HEK293 (cell line): ENCODE measurements around the gene SLC25A18.
"Not testable (repeated sequence)": the region's sequence is repeated elsewhere in the genome, so short reads cannot be mapped to it uniquely, and the experiment has no call there.

Experiments
- CTCF ChIA-PET: fragments of 350-600 bp; formaldehyde crosslinking; extraction: SDS; loops from one replicate; lab custom pipeline; 2021; ENCODE audit warnings: antibody characterized with exemption; lab: Yijun Ruan, JAX
- POLR2A ChIA-PET: fragments of 300-600 bp; formaldehyde crosslinking; extraction: SDS; loops from one replicate; lab custom pipeline; 2020; ENCODE audit warnings: antibody characterized with exemption, inconsistent platforms; lab: Yijun Ruan, JAX
- H3K27ac ChIP-seq: fragments of 200-500 bp; sonication (Bioruptor generic); 2 replicates; pipeline ENCODE4 v1.5.1; 2014; ENCODE audit warnings: low read depth, low read length, control low read depth, inconsistent platforms; ENCODE audit errors: extremely low read depth
- H3K36me3 ChIP-seq, 2 experiments: fragments of 200-500 bp in 1 of 2; sonication (Bioruptor generic) in 1 of 2; 1 replicate in 1 of 2; 2 replicates in 1 of 2; pipeline ENCODE4 v1.5.1; 2014 to 2017; ENCODE audit warnings: inconsistent platforms in 2 of 2, low read length in 2 of 2; ENCODE audit not compliant: control insufficient read depth in 2 of 2, insufficient read depth in 1 of 2
- H3K4me1 ChIP-seq: fragments of 200-500 bp; sonication (Bioruptor generic); 2 replicates; pipeline ENCODE4 v1.5.1; 2014; ENCODE audit warnings: mild to moderate bottlenecking, low read length, inconsistent platforms; ENCODE audit not compliant: control insufficient read depth, insufficient read depth
- H3K4me3 ChIP-seq: 2 replicates; pipeline ENCODE4 v1.5.1; 2011; ENCODE audit warnings: low read depth, mild to moderate bottlenecking, control low read depth, low read length, moderate library complexity
- H3K9me3 ChIP-seq: fragments of 200-500 bp; sonication (Bioruptor generic); 2 replicates; pipeline ENCODE4 v1.5.1; 2014; ENCODE audit warnings: low read depth, low read length, inconsistent platforms; ENCODE audit not compliant: control insufficient read depth, insufficient read depth
- EGR2 ChIP-seq: fragments of 450-650 bp; formaldehyde crosslinking; IDR thresholded peaks from 2 replicates; pipeline ENCODE4 v1.5.1; 2016; ENCODE audit warnings: low read depth, missing biosample characterization, missing genetic modification characterization
- KLF16 ChIP-seq: fragments of 450-650 bp; formaldehyde crosslinking; IDR thresholded peaks from 2 replicates; pipeline ENCODE4 v1.5.1; 2017; ENCODE audit warnings: missing biosample characterization, missing genetic modification characterization
- MZF1 ChIP-seq: fragments of 450-650 bp; formaldehyde crosslinking; IDR thresholded peaks from 2 replicates; pipeline ENCODE4 v1.5.1; 2017; ENCODE audit warnings: missing biosample characterization, missing genetic modification characterization, borderline replicate concordance
- ZBTB17 ChIP-seq: fragments of 450-650 bp; formaldehyde crosslinking; IDR thresholded peaks from 2 replicates; pipeline ENCODE4 v1.5.1; 2016; ENCODE audit warnings: missing biosample characterization, missing genetic modification characterization
- ZBTB21 ChIP-seq: fragments of 450-650 bp; formaldehyde crosslinking; IDR thresholded peaks from 2 replicates; pipeline ENCODE4 v1.5.1; 2017; ENCODE audit warnings: missing biosample characterization, missing genetic modification characterization
- ZBTB44 ChIP-seq: fragments of 450-650 bp; IDR thresholded peaks from 2 replicates; pipeline ENCODE4 v1.5.1; 2018; ENCODE audit warnings: missing biosample characterization, mild to moderate bottlenecking, missing genetic modification characterization
- ZEB2 ChIP-seq: fragments of 450-650 bp; formaldehyde crosslinking; IDR thresholded peaks from 2 replicates; pipeline ENCODE4 v1.5.1; 2016; ENCODE audit warnings: missing biosample characterization, missing genetic modification characterization
- ZNF112 ChIP-seq: fragments of 450-650 bp; formaldehyde crosslinking; IDR thresholded peaks from 2 replicates; pipeline ENCODE4 v1.5.0; 2017; ENCODE audit warnings: missing biosample characterization, missing genetic modification characterization
- ZNF211 ChIP-seq: fragments of 450-650 bp; formaldehyde crosslinking; IDR thresholded peaks from 2 replicates; pipeline ENCODE4 v1.5.1; 2016; ENCODE audit warnings: low read depth, missing biosample characterization, missing genetic modification characterization
- ZNF26 ChIP-seq: fragments of 450-650 bp; formaldehyde crosslinking; IDR thresholded peaks from 2 replicates; pipeline ENCODE4 v1.5.1; 2016; ENCODE audit warnings: missing biosample characterization, missing genetic modification characterization
- ZNF404 ChIP-seq: fragments of 450-650 bp; formaldehyde crosslinking; IDR thresholded peaks from 2 replicates; pipeline ENCODE4 v1.5.1; 2017; ENCODE audit warnings: missing biosample characterization, missing genetic modification characterization
- ZNF830 ChIP-seq: fragments of 450-650 bp; IDR thresholded peaks from 2 replicates; pipeline ENCODE4 v1.5.0; 2018; ENCODE audit warnings: missing biosample characterization, missing genetic modification characterization, low read depth, mild to moderate bottlenecking, moderate library complexity

SLC25A18 gene

GRCh38 chr22:17514084-17514483 lies 49.2 kb upstream of the SLC25A18 start:
- TF ChIP-seq ZNF404 (tag by site-specific recombination) (no peak), ZEB2 (tag by site-specific recombination) (no peak)
- H3K27ac ChIP-seq = no peak overlapping the region
- CTCF ChIA-PET = interaction anchor here (1.0 to 1.9 kb wide), 3 partner anchors 12 to 439 kb away, joined by 4 to 9 read pairs (median 6); no protein-coding TSS in a partner anchor
- H3K36me3 ChIP-seq = peaks cover 0 to 11% of the 10 kb centered on the region in 2 experiments; a peak in 2 of 3 replicates
- H3K4me3 ChIP-seq = no peak overlapping the region
- POLR2A ChIA-PET = no interaction called here
- no peaks in the 10 kb centered on the region for H3K9me3 ChIP-seq
- no peaks in the 10 kb centered on the region for H3K4me1 ChIP-seq

DNA sequence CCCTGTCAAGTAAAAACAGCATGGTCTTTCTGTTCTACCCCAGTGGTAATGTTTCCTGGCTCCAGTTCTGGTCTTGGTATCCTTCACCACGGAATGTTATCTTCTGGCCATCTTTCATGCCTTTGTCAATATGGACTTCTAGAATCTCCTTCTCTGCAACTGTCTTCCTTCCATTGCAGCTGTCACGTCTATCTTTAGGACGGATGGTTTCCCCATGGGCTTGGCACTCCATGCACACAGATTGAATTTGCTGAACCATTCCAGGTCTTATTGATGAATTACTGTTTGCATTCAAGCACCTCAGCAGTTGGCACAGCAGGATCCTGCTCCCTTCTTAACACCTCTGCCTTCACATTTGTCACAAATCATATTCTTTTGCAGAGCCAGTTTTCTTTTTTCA lies 44.9 kb upstream of the SLC25A18 start:
- H3K4me1 ChIP-seq = no peaks in the 10 kb centered on the region
- H3K36me3 ChIP-seq = no peaks in the 10 kb centered on the region; a peak in 1 of 3 replicates
- TF ChIP-seq KLF16 = no peak
- no peak for TF ChIP-seq ZBTB21 (tag by site-specific recombination)
- no peak for TF ChIP-seq ZNF830 (tag by site-specific recombination)
- no peak for TF ChIP-seq ZNF112 (tag by site-specific recombination)
- POLR2A ChIA-PET = interaction anchor here (0.6 kb wide), 1 partner anchor 40 kb away, joined by 4 read pairs; no protein-coding TSS in a partner anchor
- no peaks in the 10 kb centered on the region for H3K9me3 ChIP-seq
- H3K27ac ChIP-seq = no peak overlapping the region
- CTCF ChIA-PET = interaction anchor here (1.2 kb wide), 1 partner anchor 17 kb away, joined by 3 read pairs; no protein-coding TSS in a partner anchor
- H3K4me3 ChIP-seq = no peak overlapping the region

GRCh38 chr22:17521971-17522370 lies 41.3 kb upstream of the SLC25A18 start:
- H3K4me3 ChIP-seq, H3K9me3 ChIP-seq, H3K27ac ChIP-seq, H3K36me3 ChIP-seq, POLR2A ChIA-PET, H3K4me1 ChIP-seq: not testable (repeated sequence)
- CTCF ChIA-PET = interaction anchor here (0.6 kb wide), 1 partner anchor 427 kb away, joined by 3 read pairs; no protein-coding TSS in a partner anchor

- H3K9me3 ChIP-seq = no peaks in the 10 kb centered on the region
- no peaks in the 10 kb centered on the region for H3K4me1 ChIP-seq
- peaks cover 6 to 8% of the 10 kb centered on the region in 2 experiments; a peak in 2 of 3 replicates for H3K36me3 ChIP-seq
- CTCF ChIA-PET = interaction anchor here (0.5 to 0.6 kb wide), 2 partner anchors 276 to 293 kb away, joined by 3 to 5 read pairs; no protein-coding TSS in a partner anchor
- no peak overlapping the region for H3K27ac ChIP-seq
- POLR2A ChIA-PET = no interaction called here
- TF ChIP-seq ZNF26 (tag by site-specific recombination) = no peak
- TF ChIP-seq EGR2 (tag by site-specific recombination) = no peak
- no peak for TF ChIP-seq MZF1 (tag by site-specific recombination)
- TF ChIP-seq ZBTB17 (tag by site-specific recombination) = no peak
- TF ChIP-seq ZBTB44 (tag by site-specific recombination) = no peak
- no peak for TF ChIP-seq ZNF211 (tag by site-specific recombination)
- no peak overlapping the region for H3K4me3 ChIP-seq
Observed at GRCh38 chr22:17523925-17524324, 39.4 kb upstream of the SLC25A18 start.
